Activated effector memory CD4-positive, alpha-beta T cell treated with Interleukin-2 at 50 U/mL for 16 hours (primary cell): ENCODE results near the gene RPRD2.
A peak's percentile ranks its signal among the peaks of the same experiment; 100 is the strongest.
"Not testable (repeated sequence)": the region's sequence is repeated elsewhere in the genome, so short reads cannot be mapped to it uniquely, and the experiment has no call there.

Experiments
- DNase-seq: peaks from one replicate; pipeline ENCODE4 v3.0.0-alpha.2; 2020

RPRD2 gene

DNA sequence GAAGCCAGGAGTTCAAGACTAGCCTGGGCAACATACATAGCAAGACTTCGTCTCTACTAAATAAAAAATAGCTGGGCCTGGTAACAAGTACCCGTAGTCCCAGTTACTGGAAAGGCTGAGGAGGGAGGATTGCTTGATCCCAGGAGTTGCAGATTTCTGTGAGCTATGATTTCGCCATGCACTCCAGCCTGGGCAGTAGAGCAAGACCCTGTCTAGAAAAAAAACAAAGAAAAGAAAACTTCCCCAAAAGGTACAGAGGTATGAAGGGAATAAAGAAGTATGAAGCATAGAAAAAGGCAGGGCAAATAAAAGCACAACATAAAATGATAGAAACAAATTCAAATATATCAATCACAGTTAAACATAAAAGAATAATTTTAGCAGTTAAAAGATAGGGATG lies 28.7 kb downstream of the RPRD2 start:
- no peak for DNase-seq

DNA sequence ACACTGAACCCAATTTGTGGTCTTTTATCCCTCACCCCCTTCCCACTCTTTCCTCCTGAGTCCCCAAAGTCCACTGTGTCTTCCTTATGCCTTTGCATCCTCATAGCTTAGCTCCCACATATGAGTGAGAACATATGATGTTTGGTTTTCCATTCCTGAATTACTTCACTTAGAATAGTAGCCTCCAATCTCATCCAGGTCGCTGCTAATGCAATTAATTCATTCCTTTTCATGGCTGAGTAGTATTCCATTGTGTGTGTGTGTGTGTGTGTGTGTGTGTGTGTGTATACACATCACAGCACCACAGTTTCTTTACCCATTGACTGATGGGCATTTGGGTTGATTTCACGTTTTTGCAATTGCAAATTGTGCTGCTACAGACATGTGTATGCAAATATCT lies 31.2 kb downstream of the RPRD2 start:
- DNase-seq: not testable (repeated sequence)

- no peak for DNase-seq
Observed at GRCh38 chr1:150397392-150398032, 33.6 kb downstream of the RPRD2 start.

DNA sequence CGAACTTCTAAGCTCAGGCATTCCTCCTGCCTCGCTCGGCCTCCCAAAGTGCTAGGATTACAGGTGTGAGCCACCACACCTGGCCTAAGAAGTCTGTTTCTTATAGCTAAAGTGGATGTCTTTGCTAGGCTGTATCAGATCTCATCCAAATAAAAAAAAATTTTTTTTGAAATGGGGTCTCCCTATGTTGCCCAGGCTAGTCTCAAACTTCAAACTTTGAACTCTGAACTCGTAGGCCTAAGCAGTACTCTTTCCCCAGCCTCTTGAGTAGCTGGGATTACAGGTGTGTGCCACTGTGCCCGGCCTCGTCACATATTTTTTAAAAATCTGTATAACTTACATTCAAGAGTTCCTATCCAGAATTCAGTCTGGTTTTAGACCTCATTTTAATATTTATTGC lies 40.5 kb downstream of the RPRD2 start:
- DNase-seq: no peak

DNA sequence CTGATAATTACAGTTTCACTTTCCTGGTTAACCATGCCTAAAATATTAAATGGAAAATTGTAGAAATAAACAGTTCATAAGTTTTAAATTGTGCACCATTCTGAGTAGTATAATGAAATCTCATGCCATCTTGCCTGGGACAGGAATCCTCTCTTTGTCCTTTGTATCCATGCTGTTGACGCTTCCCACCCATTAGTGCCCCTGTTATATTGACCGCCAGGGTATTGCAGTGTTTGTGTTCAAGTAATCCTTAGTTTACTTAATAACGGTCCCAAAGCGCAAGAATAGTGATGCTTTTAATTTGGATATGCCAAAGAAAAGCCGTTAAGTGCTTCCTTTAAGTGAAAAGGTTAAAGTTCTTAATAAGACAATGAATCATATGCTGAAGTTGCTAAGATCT lies 41.7 kb downstream of the RPRD2 start:
- DNase-seq: no peak

DNA sequence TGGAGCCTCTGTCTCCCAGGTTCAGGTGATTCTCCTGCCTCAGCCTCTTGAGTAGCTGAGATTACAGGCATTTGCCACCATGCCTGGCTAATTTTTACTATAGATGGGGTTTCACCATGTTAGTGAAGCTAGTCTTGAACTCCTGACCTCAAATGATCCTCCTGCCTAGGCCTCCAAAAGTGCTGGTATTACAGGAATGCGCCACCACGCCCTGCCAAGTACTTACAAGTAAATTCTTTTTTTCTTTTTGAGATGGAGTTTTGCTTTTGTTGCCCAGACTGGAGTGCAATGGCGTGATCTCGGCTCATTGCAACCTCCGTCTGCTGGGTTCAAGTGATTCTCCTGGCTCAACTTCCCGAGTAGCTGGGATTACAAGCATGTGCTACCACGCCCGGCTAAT lies 42.5 kb downstream of the RPRD2 start:
- no peak for DNase-seq

- no peak for DNase-seq
Observed at GRCh38 chr1:150407330-150407729, 43.4 kb downstream of the RPRD2 start.

DNA sequence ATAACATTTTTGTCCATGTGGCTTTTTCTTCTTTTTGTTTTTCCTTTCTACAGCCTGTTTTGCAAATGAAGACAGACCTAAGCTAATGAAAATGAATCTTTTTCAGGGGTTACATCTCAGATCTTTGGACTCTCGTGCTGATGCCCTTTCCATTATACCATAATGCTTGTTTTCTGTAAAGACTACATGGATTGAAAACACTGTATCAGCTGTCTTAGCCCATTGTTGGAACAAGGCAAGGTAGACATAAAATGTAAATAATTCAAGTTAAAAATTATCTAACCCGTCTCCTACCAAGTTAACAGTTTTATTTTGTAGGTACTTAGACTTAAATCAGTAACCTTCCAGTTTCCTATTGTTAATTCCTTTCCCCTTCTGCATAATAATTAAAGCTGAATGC lies 44.9 kb downstream of the RPRD2 start:
- no peak for DNase-seq

DNA sequence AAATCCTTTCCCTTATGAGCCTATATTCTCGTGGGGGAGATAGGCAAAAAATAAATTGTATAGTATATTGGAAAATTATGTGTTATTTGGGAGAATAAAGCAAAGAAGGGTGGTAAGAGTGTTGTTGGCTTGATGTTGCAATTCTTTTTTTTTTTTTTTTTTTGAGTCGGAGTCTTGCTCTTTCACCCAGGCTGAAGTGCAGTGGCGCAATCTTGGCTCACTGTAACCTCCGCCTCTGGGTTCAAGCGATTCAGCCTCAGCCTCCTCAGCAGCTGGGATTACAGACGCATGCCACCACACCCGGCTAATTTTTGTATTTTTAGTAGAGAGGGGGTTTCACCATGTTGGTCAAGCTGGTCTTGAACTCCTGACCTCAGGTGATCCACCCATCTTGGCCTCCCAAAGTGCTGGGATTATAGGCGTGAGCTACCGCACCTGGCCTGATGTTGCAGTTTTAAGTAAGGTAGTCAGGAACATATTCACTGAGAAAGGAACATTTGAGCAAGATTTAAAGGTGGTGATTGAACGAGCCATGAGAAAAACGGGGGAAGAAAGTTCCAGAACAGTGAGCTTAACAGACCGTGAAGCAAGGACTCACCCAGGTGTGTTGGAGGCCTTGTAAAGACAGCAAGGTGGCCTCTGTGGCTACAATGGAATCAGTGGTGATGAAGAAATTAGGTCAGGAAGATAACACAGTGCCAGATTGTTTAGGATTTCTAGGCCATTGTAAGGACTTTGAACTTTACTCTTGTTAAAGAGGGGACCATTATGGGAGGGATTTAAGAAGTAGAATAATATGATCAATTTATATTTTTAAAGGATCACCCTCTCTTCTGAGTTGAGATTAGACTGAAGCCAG lies 45.8 kb downstream of the RPRD2 start:
- no peak for DNase-seq

GRCh38 chr1:150410582-150411101 lies 46.7 kb downstream of the RPRD2 start:
- DNase-seq: no peak

GRCh38 chr1:150414592-150414991 lies 50.6 kb downstream of the RPRD2 start:
- no peak for DNase-seq

DNA sequence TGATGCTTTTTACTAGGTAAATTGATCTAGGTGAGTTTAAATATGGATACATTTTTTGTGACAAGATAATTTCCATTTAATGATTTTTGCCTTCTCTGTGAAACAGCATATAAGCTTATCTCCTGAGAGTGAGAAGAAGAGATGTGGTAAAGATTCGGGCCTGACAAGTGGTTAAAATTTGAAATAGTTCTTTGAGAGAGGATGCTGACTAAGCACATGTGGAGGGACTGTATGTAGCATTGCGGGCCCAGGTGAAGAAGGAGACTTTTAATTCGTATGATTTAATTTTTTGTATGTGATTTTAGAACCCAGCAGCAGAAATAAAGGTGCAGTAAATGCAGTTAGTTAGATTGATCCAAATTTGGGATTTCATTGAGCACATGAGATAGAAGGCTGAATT lies 51.9 kb downstream of the RPRD2 start:
- no peak for DNase-seq

- no peak for DNase-seq
Observed at GRCh38 chr1:150420560-150421265, 56.8 kb downstream of the RPRD2 start.

DNA sequence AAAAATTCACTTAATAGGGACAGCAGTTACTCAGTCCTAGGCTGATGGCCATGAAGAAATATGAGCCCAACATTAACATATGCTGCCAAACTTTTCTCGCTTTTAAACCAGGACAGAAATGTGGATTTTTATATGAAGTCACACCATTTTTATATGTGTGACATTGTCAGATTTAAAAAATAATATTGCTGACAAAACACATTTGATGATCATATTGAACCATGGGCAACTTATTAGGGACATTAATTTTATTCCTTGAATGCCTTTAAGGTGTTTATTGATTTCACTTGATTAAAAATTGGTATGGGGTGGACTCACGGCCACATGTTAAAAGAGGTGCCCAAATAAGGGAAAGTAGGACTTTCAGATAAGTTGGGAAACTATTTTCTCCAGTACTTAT lies 58.6 kb downstream of the RPRD2 start:
- no peak for DNase-seq

GRCh38 chr1:150429805-150430204 lies 65.9 kb downstream of the RPRD2 start:
- no peak for DNase-seq

- DNase-seq: no peak
Observed at GRCh38 chr1:150441121-150441520, 77.2 kb downstream of the RPRD2 start.

DNA sequence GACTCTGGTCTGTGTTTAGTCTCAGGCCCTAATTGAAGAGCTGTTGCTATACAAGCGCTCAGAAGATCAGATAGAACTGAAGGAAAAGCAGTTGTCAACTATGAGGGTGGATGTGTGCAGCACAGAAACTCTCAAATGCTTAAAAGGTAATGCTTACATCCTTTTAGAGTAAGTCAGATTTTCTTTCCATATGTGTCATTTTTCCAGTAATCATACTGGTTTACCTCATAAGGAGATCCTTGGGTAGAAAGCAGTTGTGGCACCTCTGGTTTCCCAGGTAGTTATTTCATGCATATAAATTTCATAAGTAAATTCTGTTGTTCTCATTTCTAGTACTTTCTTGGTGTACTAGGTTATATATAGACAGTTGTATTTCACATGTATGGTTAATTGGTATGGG lies 80.3 kb downstream of the RPRD2 start:
- DNase-seq: no peak

DNA sequence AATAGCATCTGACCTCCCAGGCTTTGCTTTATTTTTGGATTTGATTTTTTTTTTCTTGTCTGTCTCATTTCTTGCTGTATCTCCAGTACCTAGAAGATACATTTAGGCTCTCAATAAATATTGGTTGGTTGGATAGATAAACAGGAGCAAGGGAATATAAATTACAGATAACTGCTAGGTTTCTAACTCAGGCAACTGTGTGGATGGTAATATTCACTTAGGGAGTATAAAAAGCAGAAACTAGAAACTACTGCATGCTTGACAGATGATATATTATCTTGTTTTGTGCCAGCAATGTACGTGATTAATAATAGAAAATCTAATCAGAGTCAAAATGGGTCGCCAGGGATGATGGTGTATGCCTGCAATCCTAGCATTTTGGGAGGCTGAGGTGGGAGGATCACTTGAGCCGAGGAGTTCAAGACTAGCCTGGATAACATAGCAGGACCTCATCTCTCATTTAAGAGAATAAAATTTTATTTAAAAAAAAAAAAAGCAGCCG lies 92.2 kb downstream of the RPRD2 start:
- DNase-seq: no peak

DNA sequence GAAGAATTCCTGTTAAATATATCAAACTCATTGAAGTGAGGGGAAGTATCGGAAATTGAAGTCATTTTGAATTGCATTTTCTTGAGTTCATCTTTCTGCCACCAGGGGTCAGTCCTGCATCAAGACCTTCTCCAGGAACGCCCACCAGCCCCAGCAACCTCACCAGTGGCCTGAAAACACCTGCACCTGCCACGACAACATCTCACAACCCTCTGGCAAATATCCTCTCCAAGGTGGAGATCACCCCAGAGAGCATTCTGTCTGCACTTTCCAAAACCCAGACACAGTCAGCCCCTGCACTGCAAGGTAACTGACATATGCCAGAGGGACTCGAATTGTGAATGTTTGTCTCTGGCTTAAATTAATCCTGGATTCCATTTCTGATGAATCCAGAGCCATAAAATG lies 100.5 kb downstream of the RPRD2 start:
- peak; percentile 39 for DNase-seq

GRCh38 chr1:150466964-150467363 lies 103.0 kb downstream of the RPRD2 start:
- no peak for DNase-seq

DNA sequence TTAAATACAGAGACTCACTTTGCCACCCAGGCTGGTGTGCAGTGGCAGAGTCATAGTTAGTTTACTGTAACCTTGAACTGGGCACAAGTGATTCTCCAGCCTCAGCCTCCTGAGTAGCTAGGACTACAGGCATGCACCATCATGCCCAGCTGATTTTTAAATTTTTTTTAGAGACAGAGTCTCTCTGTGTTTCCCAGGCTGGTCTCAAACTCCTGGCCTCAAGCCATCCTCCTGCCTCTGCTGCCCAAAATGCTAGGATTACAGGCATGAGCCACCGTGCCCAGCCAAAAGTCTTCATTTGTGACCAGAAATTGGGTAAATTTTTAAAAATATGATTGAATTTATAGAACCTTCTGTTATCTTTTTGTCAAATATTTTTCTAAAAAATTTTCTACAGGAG lies 105.3 kb downstream of the RPRD2 start:
- DNase-seq: no peak

DNA sequence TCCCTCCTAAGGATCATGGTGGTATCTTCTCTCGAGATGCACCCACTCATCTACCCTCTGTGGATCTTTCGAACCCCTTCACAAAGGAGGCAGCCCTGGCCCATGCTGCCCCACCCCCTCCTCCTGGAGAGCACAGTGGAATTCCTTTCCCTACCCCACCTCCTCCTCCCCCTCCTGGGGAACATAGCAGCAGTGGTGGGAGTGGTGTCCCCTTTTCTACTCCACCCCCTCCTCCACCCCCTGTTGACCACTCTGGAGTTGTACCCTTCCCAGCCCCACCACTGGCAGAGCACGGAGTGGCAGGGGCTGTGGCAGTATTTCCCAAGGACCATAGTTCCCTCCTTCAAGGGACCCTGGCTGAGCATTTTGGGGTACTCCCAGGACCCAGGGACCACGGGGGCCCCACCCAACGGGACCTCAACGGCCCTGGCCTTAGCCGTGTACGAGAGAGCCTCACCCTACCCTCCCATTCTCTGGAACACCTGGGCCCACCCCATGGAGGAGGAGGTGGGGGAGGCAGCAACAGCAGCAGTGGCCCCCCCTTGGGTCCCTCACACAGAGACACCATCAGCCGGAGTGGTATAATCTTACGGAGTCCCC lies 108.8 kb downstream of the RPRD2 start:
- no peak for DNase-seq

- DNase-seq: no peak
Observed at GRCh38 chr1:150473659-150474058, 109.7 kb downstream of the RPRD2 start.
